HCT116 (cell line): Measurements from ENCODE around the gene SPG7. TPM values are rescaled to one million over a fixed set of nuclear protein-coding genes. Genes with fewer than 3 reads are reported as not detected.

Experiments used
- ATAC-seq: fragments of 200-7000 bp; cut with Tn5 transposase; 2 replicates; pipeline ENCODE4 v1.9.1; 2020; ENCODE audit warnings: mild to moderate bottlenecking, moderate library complexity
- BruUV-seq: library from RNA; stranded (reverse); fragments of 400-500 nt; replicated peaks from 2 replicates; lab custom pipeline; 2021; lab: Mats Ljungman, UMichigan
- CTCF ChIA-PET: fragments of 300-600 bp; sonication (Branson Sonifier 250); formaldehyde crosslinking; loops from one replicate; lab custom pipeline; 2021; ENCODE audit warnings: antibody characterized with exemption; lab: Charles Lee
- POLR2A ChIA-PET: fragments of 300-600, 350-600 bp; sonication (Branson Sonifier 250); formaldehyde crosslinking; loops from one replicate; lab custom pipeline; 2021; ENCODE audit warnings: antibody characterized with exemption; lab: Charles Lee
- RAD21 ChIA-PET, 2 experiments: fragments of 300-600 bp; sonication (Branson Sonifier 250); formaldehyde crosslinking; loops; one replicate each; lab custom pipeline; 2023; ENCODE audit warnings: low total read pairs in 2 of 2; ENCODE audit not compliant: uncharacterized antibody in 2 of 2, unreplicated experiment in 2 of 2, low non-redundant PET in 1 of 2; lab: Charles Lee
- DNase-seq: peaks from one replicate; pipeline ENCODE4 v3.0.0-alpha.2; 2010; ENCODE audit warnings: low read depth, low spot score
- H2AFZ ChIP-seq: fragments of 200-600 bp; shearing (Covaris generic), sonication (generic); 2 replicates; pipeline ENCODE4 v1.6.1; 2017; ENCODE audit warnings: low read depth, mixed run types, mixed read lengths, antibody characterized with exemption, low read length; ENCODE audit not compliant: poor library complexity, severe bottlenecking
- H3K27ac ChIP-seq: 2 replicates; pipeline ENCODE4 v1.5.1; 2012; ENCODE audit warnings: low read depth, low read length
- H3K27me3 ChIP-seq: fragments of 200-600 bp; sonication (generic); 2 replicates; pipeline ENCODE4 v1.6.1; 2016; ENCODE audit warnings: mixed run types, low read length, mixed read lengths; ENCODE audit not compliant: insufficient read depth
- H3K36me3 ChIP-seq, 2 experiments: fragments of 200-500 bp in 1 of 2; fragments of 200-600 bp in 1 of 2; sonication (Bioruptor generic) in 1 of 2; sonication (generic) in 1 of 2; 2 replicates each; pipeline versions ENCODE4 v1.5.1 to v1.6.1; 2014 to 2016; ENCODE audit warnings: low read length in 2 of 2, inconsistent platforms in 1 of 2, mixed read lengths in 1 of 2, mixed run types in 1 of 2; ENCODE audit not compliant: insufficient read depth in 2 of 2, control insufficient read depth in 1 of 2
- H3K4me1 ChIP-seq, 2 experiments: fragments of 200-600 bp in 1 of 2; sonication (generic) in 1 of 2; 2 replicates each; pipeline versions ENCODE4 v1.5.1 to v1.6.1; 2012 to 2017; ENCODE audit warnings: low read length in 2 of 2, inconsistent platforms in 1 of 2, mild to moderate bottlenecking in 1 of 2, mixed read lengths in 1 of 2, mixed run types in 1 of 2, moderate library complexity in 1 of 2; ENCODE audit not compliant: insufficient read depth in 2 of 2, control insufficient read depth in 1 of 2
- H3K4me2 ChIP-seq: fragments of 200-600 bp; sonication (generic); 2 replicates; pipeline ENCODE4 v1.6.1; 2017; ENCODE audit warnings: mixed run types, low read length, mixed read lengths
- H3K4me3 ChIP-seq, 2 experiments: fragments of 200-600 bp in 1 of 2; sonication (generic) in 1 of 2; replicated peaks in 1 of 2; 2 replicates each; pipeline ENCODE4 v1.5.1; 2011 to 2016; ENCODE audit warnings: low read length in 2 of 2, control low read depth in 1 of 2, low read depth in 1 of 2, mild to moderate bottlenecking in 1 of 2, mixed read lengths in 1 of 2, mixed run types in 1 of 2
- H3K79me2 ChIP-seq: fragments of 200-600 bp; sonication (generic); 2 replicates; pipeline ENCODE4 v1.6.1; 2017; ENCODE audit warnings: mild to moderate bottlenecking, mixed run types, low read length, moderate library complexity, mixed read lengths; ENCODE audit not compliant: insufficient read depth
- H3K9ac ChIP-seq: fragments of 200-600 bp; sonication (generic); 2 replicates; pipeline ENCODE4 v1.6.1; 2016; ENCODE audit warnings: low read length, mixed read lengths
- H3K9me2 ChIP-seq: fragments of 200-600 bp; sonication (generic), shearing (Covaris generic); 2 replicates; pipeline ENCODE4 v1.6.1; 2017; ENCODE audit warnings: mixed run types, mild to moderate bottlenecking, moderate library complexity; ENCODE audit not compliant: insufficient read depth
- H3K9me3 ChIP-seq, 2 experiments: fragments of 200-500 bp in 1 of 2; fragments of 200-600 bp in 1 of 2; sonication (Bioruptor generic) in 1 of 2; sonication (generic) in 1 of 2; 2 replicates each; pipeline ENCODE4 v1.6.1; 2014 to 2017; ENCODE audit warnings: low read length in 2 of 2, mixed read lengths in 2 of 2, inconsistent platforms in 1 of 2, low read depth in 1 of 2, mild to moderate bottlenecking in 1 of 2, mixed run types in 1 of 2, moderate library complexity in 1 of 2; ENCODE audit not compliant: control insufficient read depth in 1 of 2, insufficient read depth in 1 of 2
- H4K20me1 ChIP-seq: fragments of 200-600 bp; sonication (generic), shearing (Covaris generic); 2 replicates; pipeline ENCODE4 v1.6.1; 2017; ENCODE audit warnings: mixed run types, mild to moderate bottlenecking, moderate library complexity; ENCODE audit not compliant: insufficient read depth
- CBX3 ChIP-seq: IDR thresholded peaks from 2 replicates; pipeline ENCODE4 v1.6.1; 2012; ENCODE audit warnings: low read depth
- CEBPB ChIP-seq: IDR thresholded peaks from 2 replicates; pipeline ENCODE4 v1.6.1; 2012; ENCODE audit warnings: low read depth
- EZH2 ChIP-seq: fragments of 200-600 bp; sonication (generic); IDR thresholded peaks from 2 replicates; pipeline ENCODE4 v1.6.1; 2017; ENCODE audit warnings: antibody characterized with exemption, mixed run types
- JUND ChIP-seq: IDR thresholded peaks from 2 replicates; pipeline ENCODE4 v1.6.1; 2012
- POLR2A ChIP-seq: IDR thresholded peaks from 2 replicates; pipeline ENCODE4 v1.7.0; 2011; ENCODE audit warnings: borderline replicate concordance; ENCODE audit not compliant: insufficient read depth, insufficient read length; ENCODE audit errors: extremely low read depth
- RAD21 ChIP-seq: IDR thresholded peaks from 2 replicates; pipeline ENCODE4 v1.6.1; 2012; ENCODE audit warnings: low read depth, mild to moderate bottlenecking
- SIN3A ChIP-seq: IDR thresholded peaks from 2 replicates; pipeline ENCODE4 v1.6.1; 2012; ENCODE audit warnings: low read depth
- SP1 ChIP-seq: IDR thresholded peaks from 2 replicates; pipeline ENCODE4 v1.6.1; 2012; ENCODE audit warnings: low read depth
- SRF ChIP-seq: IDR thresholded peaks from 2 replicates; pipeline ENCODE4 v1.6.1; 2012; ENCODE audit warnings: low read depth
- TCF7L2 ChIP-seq: IDR thresholded peaks from 2 replicates; pipeline ENCODE4 v1.7.0; 2011; ENCODE audit warnings: borderline replicate concordance, inconsistent platforms; ENCODE audit not compliant: insufficient read depth, insufficient read length; ENCODE audit errors: extremely low read depth
- YY1 ChIP-seq: IDR thresholded peaks from 2 replicates; pipeline ENCODE4 v1.6.1; 2011; ENCODE audit warnings: low read length, low read depth, moderate library complexity, mild to moderate bottlenecking; ENCODE audit not compliant: insufficient replicate concordance; ENCODE audit errors: extremely low read depth
- intact Hi-C: fragments of 100-400 bp; cut with micrococcal nuclease; formaldehyde crosslinking; loops from 2 replicates; pipeline ENCODE4 v1.10.0; 2022
- total RNA-seq: library from RNA; stranded (reverse); gene quantifications from one replicate; pipeline ENCODE4 v1.2.1, GENCODE V29; 2021; ENCODE audit not compliant: unreplicated experiment
- TF ChIP-seq, protein P1 (sequence below): IDR thresholded peaks from 2 replicates; pipeline ENCODE4 v1.6.1; 2012
- TF ChIP-seq, protein P2 (sequence below): IDR thresholded peaks from 2 replicates; pipeline ENCODE4 v1.6.1; 2012; ENCODE audit warnings: low read depth
- TF ChIP-seq, protein P3 (sequence below), 3 experiments: fragments of 200-600 bp in 1 of 3; sonication (generic) in 1 of 3; IDR thresholded peaks in 2 of 3; conservative IDR thresholded peaks in 1 of 3; 2 replicates each; pipeline ENCODE4 v1.5.1; 2012 to 2017; ENCODE audit warnings: low read depth in 2 of 3, low read length in 2 of 3, antibody characterized with exemption in 1 of 3, borderline replicate concordance in 1 of 3, control low read depth in 1 of 3, mild to moderate bottlenecking in 1 of 3, mixed read lengths in 1 of 3, mixed run types in 1 of 3, moderate library complexity in 1 of 3; ENCODE audit not compliant: insufficient read depth in 1 of 3

The SPG7 gene
- total RNA-seq, 1 experiment from 2014 or later = 116 TPM

DNA sequence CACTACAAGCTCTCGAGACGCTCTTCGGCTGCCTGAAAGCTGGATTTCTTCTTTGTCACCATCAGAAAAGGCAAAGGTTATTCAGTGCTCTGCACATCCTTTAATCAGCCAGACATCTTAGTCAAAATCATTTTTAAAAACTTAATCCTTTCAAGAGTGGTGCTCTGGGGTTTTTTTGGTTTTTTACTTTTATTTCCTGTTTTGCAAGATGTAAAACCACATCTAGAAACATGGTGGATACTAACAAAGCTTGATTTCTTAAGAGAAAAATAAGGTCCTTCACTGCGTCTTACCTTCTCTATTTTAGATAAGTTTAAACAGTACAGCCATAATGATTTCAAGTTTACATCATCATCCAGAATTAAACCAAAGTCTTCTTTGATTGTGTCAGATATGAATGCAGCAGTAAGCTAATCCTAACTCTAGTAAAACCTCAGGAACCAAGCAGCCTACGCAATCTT lies 24.1 kb upstream of the SPG7 start:
- CTCF ChIA-PET = no interaction called here

DNA sequence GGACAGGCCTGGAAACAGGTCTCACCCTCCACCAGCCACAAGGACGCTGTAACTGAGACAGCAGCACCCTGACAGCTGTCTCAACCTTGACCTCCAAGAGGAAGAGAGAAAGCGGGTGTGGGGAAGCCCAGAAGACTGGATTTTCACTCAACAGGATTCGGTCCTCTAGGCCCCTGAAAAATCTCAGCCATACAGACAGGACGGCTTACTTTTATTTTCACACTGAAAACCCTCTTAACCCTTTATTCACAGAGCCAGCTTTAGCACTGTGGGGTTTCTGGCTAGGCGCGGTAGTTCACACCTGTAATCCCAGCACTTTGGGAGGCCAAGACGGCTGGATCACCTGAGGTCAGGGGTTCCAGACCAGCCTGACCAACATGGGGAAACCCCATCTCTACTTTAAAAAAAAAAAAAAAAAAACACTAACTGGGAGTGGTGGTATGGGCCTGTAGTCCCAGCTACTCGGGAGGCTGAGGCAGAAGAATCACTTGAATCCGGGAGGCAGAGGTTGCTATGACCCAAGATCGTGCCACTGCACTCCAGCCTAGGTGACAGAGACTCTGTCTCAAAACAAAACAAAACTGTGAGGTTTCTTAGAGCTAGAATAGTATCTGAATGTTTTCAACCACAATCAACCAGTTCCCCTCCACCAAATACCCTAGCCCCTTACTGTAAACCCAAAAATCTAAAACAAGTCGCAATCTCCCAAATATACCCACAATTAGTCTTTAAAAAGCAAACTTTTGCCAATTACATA lies 23.1 kb upstream of the SPG7 start:
- H3K4me3 ChIP-seq = no peak overlapping the region
- ATAC-seq (no peak), DNase-seq (no peak)
- H4K20me1 ChIP-seq = peaks cover 71% of the 10 kb centered on the region
- H3K27me3 ChIP-seq = no peaks in the 10 kb centered on the region
- no peak overlapping the region for H3K4me2 ChIP-seq
- POLR2A ChIA-PET = no interaction called here
- no peak overlapping the region for H3K9ac ChIP-seq
- peaks cover 19 to 47% of the 10 kb centered on the region in 2 experiments for H3K4me1 ChIP-seq
- H3K79me2 ChIP-seq = peaks cover 97% of the 10 kb centered on the region
- H3K9me3 ChIP-seq = no peaks in the 10 kb centered on the region
- BruUV-seq = no TSS peak
- intact Hi-C loops = loop anchor here (5.0 kb wide), 1 partner anchor 153 kb away; no protein-coding TSS in a partner anchor
- H3K9me2 ChIP-seq = no peaks in the 10 kb centered on the region
- CTCF ChIA-PET = no interaction called here
- H2AFZ ChIP-seq = no peak overlapping the region
- RAD21 ChIA-PET = no interaction called here
- no peak overlapping the region for H3K27ac ChIP-seq
- peaks cover 0 to 4% of the 10 kb centered on the region in 2 experiments; a peak in 2 of 4 replicates for H3K36me3 ChIP-seq
- TF ChIP-seq JUND = no peak
- TF ChIP-seq, protein P1, sequence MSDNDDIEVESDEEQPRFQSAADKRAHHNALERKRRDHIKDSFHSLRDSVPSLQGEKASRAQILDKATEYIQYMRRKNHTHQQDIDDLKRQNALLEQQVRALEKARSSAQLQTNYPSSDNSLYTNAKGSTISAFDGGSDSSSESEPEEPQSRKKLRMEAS = no peak
- no peak for TF ChIP-seq RAD21
- TF ChIP-seq, protein P2, sequence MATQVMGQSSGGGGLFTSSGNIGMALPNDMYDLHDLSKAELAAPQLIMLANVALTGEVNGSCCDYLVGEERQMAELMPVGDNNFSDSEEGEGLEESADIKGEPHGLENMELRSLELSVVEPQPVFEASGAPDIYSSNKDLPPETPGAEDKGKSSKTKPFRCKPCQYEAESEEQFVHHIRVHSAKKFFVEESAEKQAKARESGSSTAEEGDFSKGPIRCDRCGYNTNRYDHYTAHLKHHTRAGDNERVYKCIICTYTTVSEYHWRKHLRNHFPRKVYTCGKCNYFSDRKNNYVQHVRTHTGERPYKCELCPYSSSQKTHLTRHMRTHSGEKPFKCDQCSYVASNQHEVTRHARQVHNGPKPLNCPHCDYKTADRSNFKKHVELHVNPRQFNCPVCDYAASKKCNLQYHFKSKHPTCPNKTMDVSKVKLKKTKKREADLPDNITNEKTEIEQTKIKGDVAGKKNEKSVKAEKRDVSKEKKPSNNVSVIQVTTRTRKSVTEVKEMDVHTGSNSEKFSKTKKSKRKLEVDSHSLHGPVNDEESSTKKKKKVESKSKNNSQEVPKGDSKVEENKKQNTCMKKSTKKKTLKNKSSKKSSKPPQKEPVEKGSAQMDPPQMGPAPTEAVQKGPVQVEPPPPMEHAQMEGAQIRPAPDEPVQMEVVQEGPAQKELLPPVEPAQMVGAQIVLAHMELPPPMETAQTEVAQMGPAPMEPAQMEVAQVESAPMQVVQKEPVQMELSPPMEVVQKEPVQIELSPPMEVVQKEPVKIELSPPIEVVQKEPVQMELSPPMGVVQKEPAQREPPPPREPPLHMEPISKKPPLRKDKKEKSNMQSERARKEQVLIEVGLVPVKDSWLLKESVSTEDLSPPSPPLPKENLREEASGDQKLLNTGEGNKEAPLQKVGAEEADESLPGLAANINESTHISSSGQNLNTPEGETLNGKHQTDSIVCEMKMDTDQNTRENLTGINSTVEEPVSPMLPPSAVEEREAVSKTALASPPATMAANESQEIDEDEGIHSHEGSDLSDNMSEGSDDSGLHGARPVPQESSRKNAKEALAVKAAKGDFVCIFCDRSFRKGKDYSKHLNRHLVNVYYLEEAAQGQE = no peak
- TF ChIP-seq CBX3 = no peak
- no peak for TF ChIP-seq SIN3A
- no peak for TF ChIP-seq SRF
- TF ChIP-seq, protein P3, sequence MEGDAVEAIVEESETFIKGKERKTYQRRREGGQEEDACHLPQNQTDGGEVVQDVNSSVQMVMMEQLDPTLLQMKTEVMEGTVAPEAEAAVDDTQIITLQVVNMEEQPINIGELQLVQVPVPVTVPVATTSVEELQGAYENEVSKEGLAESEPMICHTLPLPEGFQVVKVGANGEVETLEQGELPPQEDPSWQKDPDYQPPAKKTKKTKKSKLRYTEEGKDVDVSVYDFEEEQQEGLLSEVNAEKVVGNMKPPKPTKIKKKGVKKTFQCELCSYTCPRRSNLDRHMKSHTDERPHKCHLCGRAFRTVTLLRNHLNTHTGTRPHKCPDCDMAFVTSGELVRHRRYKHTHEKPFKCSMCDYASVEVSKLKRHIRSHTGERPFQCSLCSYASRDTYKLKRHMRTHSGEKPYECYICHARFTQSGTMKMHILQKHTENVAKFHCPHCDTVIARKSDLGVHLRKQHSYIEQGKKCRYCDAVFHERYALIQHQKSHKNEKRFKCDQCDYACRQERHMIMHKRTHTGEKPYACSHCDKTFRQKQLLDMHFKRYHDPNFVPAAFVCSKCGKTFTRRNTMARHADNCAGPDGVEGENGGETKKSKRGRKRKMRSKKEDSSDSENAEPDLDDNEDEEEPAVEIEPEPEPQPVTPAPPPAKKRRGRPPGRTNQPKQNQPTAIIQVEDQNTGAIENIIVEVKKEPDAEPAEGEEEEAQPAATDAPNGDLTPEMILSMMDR (IDR thresholded peaks at IDR 0.05 in 2 of 3, conservative IDR thresholded peaks at IDR 0.05 in 1 of 3; ENCODE audit: borderline replicate concordance in 1 of 3, insufficient read depth in 1 of 3, low read depth in 2 of 3, low read length in 2 of 3) = no peak
- TF ChIP-seq SP1 = no peak
- no peak for TF ChIP-seq YY1

More for the DNA sequence above, 24.1 kb upstream of the SPG7 start:
- TF ChIP-seq, protein P1 = no peak
- TF ChIP-seq CEBPB = no peak
- TF ChIP-seq YY1 = no peak
- TF ChIP-seq SP1 = no peak
- no peak for TF ChIP-seq EZH2
- no peak for TF ChIP-seq POLR2A
- no peak for TF ChIP-seq SIN3A
- TF ChIP-seq TCF7L2 = no peak
- Histone ChIP-seq H3K36me3 (peaks cover 0 to 4% of the 10 kb centered on the region in 2 experiments; a peak in 2 of 4 replicates), H3K9ac (no peak overlapping the region), H3K4me2 (no peak overlapping the region), H3K9me2 (no peaks in the 10 kb centered on the region), H3K9me3 (no peaks in the 10 kb centered on the region), H2AFZ (no peak overlapping the region), H4K20me1 (peaks cover 72% of the 10 kb centered on the region), H3K27ac (no peak overlapping the region), H3K4me3 (no peak overlapping the region), H3K4me1 (peaks cover 19 to 48% of the 10 kb centered on the region in 2 experiments), H3K27me3 (no peaks in the 10 kb centered on the region), H3K79me2 (peaks cover 100% of the 10 kb centered on the region)
- intact Hi-C loops = no loop called here
- DNase-seq (no peak), ATAC-seq (no peak)
- no TSS peak for BruUV-seq
- ChIA-PET POLR2A (no interaction called here), RAD21 (no interaction called here)
